HCT116 (cell line): ENCODE results near the gene RANBP3L. TPM values are rescaled to one million over a fixed set of nuclear protein-coding genes. Genes with fewer than 3 reads are reported as not detected.

Source experiments
- ATAC-seq: fragments of 200-7000 bp; cut with Tn5 transposase; 2 replicates; pipeline ENCODE4 v1.9.1; 2020; ENCODE audit warnings: mild to moderate bottlenecking, moderate library complexity
- BruUV-seq: library from RNA; stranded (reverse); fragments of 400-500 nt; replicated peaks from 2 replicates; lab custom pipeline; 2021; lab: Mats Ljungman, UMichigan
- CTCF ChIA-PET: fragments of 300-600 bp; sonication (Branson Sonifier 250); formaldehyde crosslinking; loops from one replicate; lab custom pipeline; 2021; ENCODE audit warnings: antibody characterized with exemption; lab: Charles Lee
- POLR2A ChIA-PET: fragments of 300-600, 350-600 bp; sonication (Branson Sonifier 250); formaldehyde crosslinking; loops from one replicate; lab custom pipeline; 2021; ENCODE audit warnings: antibody characterized with exemption; lab: Charles Lee
- RAD21 ChIA-PET, 2 experiments: fragments of 300-600 bp; sonication (Branson Sonifier 250); formaldehyde crosslinking; loops; one replicate each; lab custom pipeline; 2023; ENCODE audit warnings: low total read pairs in 2 of 2; ENCODE audit not compliant: uncharacterized antibody in 2 of 2, unreplicated experiment in 2 of 2, low non-redundant PET in 1 of 2; lab: Charles Lee
- DNase-seq: peaks from one replicate; pipeline ENCODE4 v3.0.0-alpha.2; 2010; ENCODE audit warnings: low read depth, low spot score
- H2AFZ ChIP-seq: fragments of 200-600 bp; shearing (Covaris generic), sonication (generic); 2 replicates; pipeline ENCODE4 v1.6.1; 2017; ENCODE audit warnings: low read depth, mixed run types, mixed read lengths, antibody characterized with exemption, low read length; ENCODE audit not compliant: poor library complexity, severe bottlenecking
- H3K27ac ChIP-seq: 2 replicates; pipeline ENCODE4 v1.5.1; 2012; ENCODE audit warnings: low read depth, low read length
- H3K27me3 ChIP-seq: fragments of 200-600 bp; sonication (generic); 2 replicates; pipeline ENCODE4 v1.6.1; 2016; ENCODE audit warnings: mixed run types, low read length, mixed read lengths; ENCODE audit not compliant: insufficient read depth
- H3K36me3 ChIP-seq, 2 experiments: fragments of 200-500 bp in 1 of 2; fragments of 200-600 bp in 1 of 2; sonication (Bioruptor generic) in 1 of 2; sonication (generic) in 1 of 2; 2 replicates each; pipeline versions ENCODE4 v1.5.1 to v1.6.1; 2014 to 2016; ENCODE audit warnings: low read length in 2 of 2, inconsistent platforms in 1 of 2, mixed read lengths in 1 of 2, mixed run types in 1 of 2; ENCODE audit not compliant: insufficient read depth in 2 of 2, control insufficient read depth in 1 of 2
- H3K4me1 ChIP-seq, 2 experiments: fragments of 200-600 bp in 1 of 2; sonication (generic) in 1 of 2; 2 replicates each; pipeline versions ENCODE4 v1.5.1 to v1.6.1; 2012 to 2017; ENCODE audit warnings: low read length in 2 of 2, inconsistent platforms in 1 of 2, mild to moderate bottlenecking in 1 of 2, mixed read lengths in 1 of 2, mixed run types in 1 of 2, moderate library complexity in 1 of 2; ENCODE audit not compliant: insufficient read depth in 2 of 2, control insufficient read depth in 1 of 2
- H3K4me2 ChIP-seq: fragments of 200-600 bp; sonication (generic); 2 replicates; pipeline ENCODE4 v1.6.1; 2017; ENCODE audit warnings: mixed run types, low read length, mixed read lengths
- H3K4me3 ChIP-seq, 2 experiments: fragments of 200-600 bp in 1 of 2; sonication (generic) in 1 of 2; replicated peaks in 1 of 2; 2 replicates each; pipeline ENCODE4 v1.5.1; 2011 to 2016; ENCODE audit warnings: low read length in 2 of 2, control low read depth in 1 of 2, low read depth in 1 of 2, mild to moderate bottlenecking in 1 of 2, mixed read lengths in 1 of 2, mixed run types in 1 of 2
- H3K79me2 ChIP-seq: fragments of 200-600 bp; sonication (generic); 2 replicates; pipeline ENCODE4 v1.6.1; 2017; ENCODE audit warnings: mild to moderate bottlenecking, mixed run types, low read length, moderate library complexity, mixed read lengths; ENCODE audit not compliant: insufficient read depth
- H3K9ac ChIP-seq: fragments of 200-600 bp; sonication (generic); 2 replicates; pipeline ENCODE4 v1.6.1; 2016; ENCODE audit warnings: low read length, mixed read lengths
- H3K9me2 ChIP-seq: fragments of 200-600 bp; sonication (generic), shearing (Covaris generic); 2 replicates; pipeline ENCODE4 v1.6.1; 2017; ENCODE audit warnings: mixed run types, mild to moderate bottlenecking, moderate library complexity; ENCODE audit not compliant: insufficient read depth
- H3K9me3 ChIP-seq, 2 experiments: fragments of 200-500 bp in 1 of 2; fragments of 200-600 bp in 1 of 2; sonication (Bioruptor generic) in 1 of 2; sonication (generic) in 1 of 2; 2 replicates each; pipeline ENCODE4 v1.6.1; 2014 to 2017; ENCODE audit warnings: low read length in 2 of 2, mixed read lengths in 2 of 2, inconsistent platforms in 1 of 2, low read depth in 1 of 2, mild to moderate bottlenecking in 1 of 2, mixed run types in 1 of 2, moderate library complexity in 1 of 2; ENCODE audit not compliant: control insufficient read depth in 1 of 2, insufficient read depth in 1 of 2
- H4K20me1 ChIP-seq: fragments of 200-600 bp; sonication (generic), shearing (Covaris generic); 2 replicates; pipeline ENCODE4 v1.6.1; 2017; ENCODE audit warnings: mixed run types, mild to moderate bottlenecking, moderate library complexity; ENCODE audit not compliant: insufficient read depth
- CTCF ChIP-seq, 3 experiments: fragments of 200-600 bp in 1 of 3; sonication (generic) in 1 of 3; IDR thresholded peaks in 2 of 3; conservative IDR thresholded peaks in 1 of 3; 2 replicates each; pipeline ENCODE4 v1.5.1; 2012 to 2017; ENCODE audit warnings: low read depth in 2 of 3, low read length in 2 of 3, antibody characterized with exemption in 1 of 3, borderline replicate concordance in 1 of 3, control low read depth in 1 of 3, mild to moderate bottlenecking in 1 of 3, mixed read lengths in 1 of 3, mixed run types in 1 of 3, moderate library complexity in 1 of 3; ENCODE audit not compliant: insufficient read depth in 1 of 3
- JUND ChIP-seq: IDR thresholded peaks from 2 replicates; pipeline ENCODE4 v1.6.1; 2012
- POLR2A ChIP-seq: IDR thresholded peaks from 2 replicates; pipeline ENCODE4 v1.7.0; 2011; ENCODE audit warnings: borderline replicate concordance; ENCODE audit not compliant: insufficient read depth, insufficient read length; ENCODE audit errors: extremely low read depth
- SIN3A ChIP-seq: IDR thresholded peaks from 2 replicates; pipeline ENCODE4 v1.6.1; 2012; ENCODE audit warnings: low read depth
- SRF ChIP-seq: IDR thresholded peaks from 2 replicates; pipeline ENCODE4 v1.6.1; 2012; ENCODE audit warnings: low read depth
- TCF7L2 ChIP-seq: IDR thresholded peaks from 2 replicates; pipeline ENCODE4 v1.7.0; 2011; ENCODE audit warnings: borderline replicate concordance, inconsistent platforms; ENCODE audit not compliant: insufficient read depth, insufficient read length; ENCODE audit errors: extremely low read depth
- ZNF274 ChIP-seq: fragments of 200-500 bp; sonication (Bioruptor generic); IDR thresholded peaks from 2 replicates; pipeline ENCODE4 v1.6.1; 2014; ENCODE audit warnings: mild to moderate bottlenecking, low read depth, low read length, inconsistent platforms
- intact Hi-C: fragments of 100-400 bp; cut with micrococcal nuclease; formaldehyde crosslinking; loops from 2 replicates; pipeline ENCODE4 v1.10.0; 2022
- total RNA-seq: library from RNA; stranded (reverse); gene quantifications from one replicate; pipeline ENCODE4 v1.2.1, GENCODE V29; 2021; ENCODE audit not compliant: unreplicated experiment
- TF ChIP-seq, protein P1 (sequence below): IDR thresholded peaks from 2 replicates; pipeline ENCODE4 v1.6.1; 2012; ENCODE audit warnings: low read depth

The RANBP3L gene
- total RNA-seq, 1 experiment from 2014 or later, result not detected

- TF ChIP-seq, protein P1, sequence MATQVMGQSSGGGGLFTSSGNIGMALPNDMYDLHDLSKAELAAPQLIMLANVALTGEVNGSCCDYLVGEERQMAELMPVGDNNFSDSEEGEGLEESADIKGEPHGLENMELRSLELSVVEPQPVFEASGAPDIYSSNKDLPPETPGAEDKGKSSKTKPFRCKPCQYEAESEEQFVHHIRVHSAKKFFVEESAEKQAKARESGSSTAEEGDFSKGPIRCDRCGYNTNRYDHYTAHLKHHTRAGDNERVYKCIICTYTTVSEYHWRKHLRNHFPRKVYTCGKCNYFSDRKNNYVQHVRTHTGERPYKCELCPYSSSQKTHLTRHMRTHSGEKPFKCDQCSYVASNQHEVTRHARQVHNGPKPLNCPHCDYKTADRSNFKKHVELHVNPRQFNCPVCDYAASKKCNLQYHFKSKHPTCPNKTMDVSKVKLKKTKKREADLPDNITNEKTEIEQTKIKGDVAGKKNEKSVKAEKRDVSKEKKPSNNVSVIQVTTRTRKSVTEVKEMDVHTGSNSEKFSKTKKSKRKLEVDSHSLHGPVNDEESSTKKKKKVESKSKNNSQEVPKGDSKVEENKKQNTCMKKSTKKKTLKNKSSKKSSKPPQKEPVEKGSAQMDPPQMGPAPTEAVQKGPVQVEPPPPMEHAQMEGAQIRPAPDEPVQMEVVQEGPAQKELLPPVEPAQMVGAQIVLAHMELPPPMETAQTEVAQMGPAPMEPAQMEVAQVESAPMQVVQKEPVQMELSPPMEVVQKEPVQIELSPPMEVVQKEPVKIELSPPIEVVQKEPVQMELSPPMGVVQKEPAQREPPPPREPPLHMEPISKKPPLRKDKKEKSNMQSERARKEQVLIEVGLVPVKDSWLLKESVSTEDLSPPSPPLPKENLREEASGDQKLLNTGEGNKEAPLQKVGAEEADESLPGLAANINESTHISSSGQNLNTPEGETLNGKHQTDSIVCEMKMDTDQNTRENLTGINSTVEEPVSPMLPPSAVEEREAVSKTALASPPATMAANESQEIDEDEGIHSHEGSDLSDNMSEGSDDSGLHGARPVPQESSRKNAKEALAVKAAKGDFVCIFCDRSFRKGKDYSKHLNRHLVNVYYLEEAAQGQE, result no peak
- TF ChIP-seq ZNF274, result no peak
Measured at GRCh38 chr5:36241631-36242533, 59.8 kb downstream of the RANBP3L start, which contains the start of gene NADK2 (continued).

- ChIA-PET RAD21 (no interaction called here), POLR2A (interaction anchor here (0.6 to 1.8 kb wide), 7 partner anchors 9 to 156 kb away, joined by 3 to 5 read pairs (median 3); no protein-coding TSS in a partner anchor), CTCF (interaction anchor here (0.8 to 3.2 kb wide), 11 partner anchors 10 to 455 kb away, joined by 3 to 11 read pairs (median 6); partner anchors contain the start of gene RANBP3L)
- Histone ChIP-seq H3K36me3 (no peaks in the 10 kb centered on the region), H3K79me2 (peaks cover 15% of the 10 kb centered on the region; the same call in 1 of the 2 replicates), H3K27ac (peak overlapping the region; percentile 94), H3K4me1 (peaks cover 14 to 33% of the 10 kb centered on the region in 2 experiments; a peak in 3 of 4 replicates), H3K27me3 (no peaks in the 10 kb centered on the region), H3K4me2 (peak overlapping the region; percentile 87), H2AFZ (no peak overlapping the region), H4K20me1 (no peaks in the 10 kb centered on the region), H3K9me2 (no peaks in the 10 kb centered on the region), H3K9me3 (no peaks in the 10 kb centered on the region), H3K9ac (peak overlapping the region; percentile 85), H3K4me3 (peak overlapping the region; percentile 65 to 75)
- TF ChIP-seq SRF (no peak), JUND (no peak), CTCF (IDR thresholded peaks at IDR 0.05 in 2 of 3, conservative IDR thresholded peaks at IDR 0.05 in 1 of 3; ENCODE audit: borderline replicate concordance in 1 of 3, insufficient read depth in 1 of 3, low read depth in 2 of 3, low read length in 2 of 3) (no peak), POLR2A (no peak), SIN3A (no peak; the same call in 1 of the 2 replicates), TCF7L2 (no peak)
- DNase-seq, result no peak
- intact Hi-C loops, result loop anchor here (5.0 to 10.0 kb wide), 2 partner anchors 89 to 364 kb away; partner anchors contain the start of genes LMBRD2, SKP2 and SLC1A3
- peak; percentile 48 for ATAC-seq
- no TSS peak for BruUV-seq
Measured at GRCh38 chr5:36240779-36241630, 60.7 kb downstream of the RANBP3L start.
